ENCODE results near the gene VPS13D. TPM values are rescaled to one million over a fixed set of nuclear protein-coding genes. Genes with fewer than 3 reads are reported as not detected.
A peak's percentile ranks its signal among the peaks of the same experiment; 100 is the strongest.

VPS13D gene
- total and polyA plus RNA-seq, 10 of the 15 experiments (the other 5 are each of a cell fraction or from before 2014, with no cell fraction given) = 1.4 to 16.9 (median 8.5) TPM

- Histone ChIP-seq H3K27me3 (replicated peaks in 1 of 2; ENCODE audit: control insufficient read depth in 2 of 2, insufficient read depth in 2 of 2, low read length in 1 of 2) (no peaks in the 10 kb centered on the region), H4K20me1 (ENCODE audit: control insufficient read depth, insufficient read depth) (no peaks in the 10 kb centered on the region), H3K36me3 (ENCODE audit: control insufficient read depth in 2 of 2, insufficient read depth in 2 of 2, low read length in 1 of 2) (peaks cover 3 to 13% of the 10 kb centered on the region in 2 experiments), H2AFZ (ENCODE audit: control insufficient read depth, low read depth, low read length) (no peak overlapping the region), H3K4me3 (no peak overlapping the region), H3K9ac (ENCODE audit: control insufficient read depth, insufficient read depth, low read length) (no peak overlapping the region), H3K79me2 (ENCODE audit: control insufficient read depth, insufficient read depth, low read length) (no peaks in the 10 kb centered on the region), H3K4me2 (ENCODE audit: control insufficient read depth, insufficient read depth) (no peak overlapping the region), H3K9me3 (replicated peaks; ENCODE audit: control insufficient read depth, insufficient read depth, low read length) (no peaks in the 10 kb centered on the region), H3K4me1 (ENCODE audit: control insufficient read depth, insufficient read depth, low read length) (no peaks in the 10 kb centered on the region), H3K27ac (ENCODE audit: control insufficient read depth, insufficient read depth) (no peak overlapping the region)
- 50% methylated on average over 2 of the region's 2 CpGs for WGBS (ENCODE audit: insufficient coverage, insufficient replicate concordance, low lambda C conversion rate, missing lambda C conversion rate)
- no TSS peak for BruUV-seq (replicated peaks)
- ChIA-PET CTCF (interaction anchor here (0.6 to 2.7 kb wide), 7 partner anchors 9 to 243 kb away, joined by 3 to 28 read pairs (median 4); partner anchors contain the start of gene VPS13D), RAD21 (ENCODE audit: unreplicated experiment) (interaction anchor here (1.0 to 1.3 kb wide), 2 partner anchors 118 to 120 kb away, joined by 3 read pairs; no protein-coding TSS in a partner anchor), POLR2A (no interaction called here), SMC1A (ENCODE audit: uncharacterized antibody, unreplicated experiment) (interaction anchor here (0.7 to 3.2 kb wide), 5 partner anchors 9 to 120 kb away, joined by 3 to 17 read pairs (median 3); no protein-coding TSS in a partner anchor)
- FAIRE-seq = no peak
- no peak for ATAC-seq
- intact Hi-C loops (cut with micrococcal nuclease; ENCODE audit: unreplicated experiment) = no loop called here
- in situ Hi-C loops (cut with MboI) = no loop called here
- DNase-seq (ENCODE audit: low read depth, low spot score) = no peak
- TF ChIP-seq TBL1XR1 (IDR thresholded peaks at IDR 0.05; ENCODE audit: low read depth, low read length) (no peak), RUNX3 (IDR thresholded peaks at IDR 0.05; ENCODE audit: low read length) (no peak), PRDM15 (CRISPR knock-in tag; IDR thresholded peaks at IDR 0.05) (no peak), SREBF2 (IDR thresholded peaks at IDR 0.05; ENCODE audit: low read length) (no peak), RAD51 (IDR thresholded peaks at IDR 0.05) (no peak), CTCF (IDR thresholded peaks at IDR 0.05 in 2 of 3, conservative IDR thresholded peaks at IDR 0.05 in 1 of 3; ENCODE audit: control insufficient read depth in 2 of 3, extremely low read depth in 1 of 3, insufficient read depth in 1 of 3, low read depth in 3 of 3, low read length in 3 of 3) (peak; percentile 25 to 41 (median 35); a peak in 5 of 6 replicates), RAD21 (IDR thresholded peaks at IDR 0.05; ENCODE audit: insufficient read depth, low read depth, low read length) (peak; percentile 31; the same call in 1 of the 2 replicates), SMC3 (IDR thresholded peaks at IDR 0.05; ENCODE audit: borderline replicate concordance, low read length) (peak; percentile 21; the same call in 1 of the 2 replicates), MYC (IDR thresholded peaks at IDR 0.05; ENCODE audit: insufficient read depth, insufficient read length, insufficient replicate concordance, low read length, severe bottlenecking) (no peak), NFXL1 (IDR thresholded peaks at IDR 0.05; ENCODE audit: borderline replicate concordance) (no peak)
These were observed 14.2 kb downstream of the VPS13D start for GRCh38 chr1:12244078-12244477.
